ENCODE data around the gene ABCA3. TPM values are rescaled to one million over a fixed set of nuclear protein-coding genes. Genes with fewer than 3 reads are reported as not detected.

Gene ABCA3
- total and polyA plus RNA-seq, 2 experiments from 2014 or later, result 3.0 to 4.1 TPM

- TF ChIP-seq, protein P1, sequence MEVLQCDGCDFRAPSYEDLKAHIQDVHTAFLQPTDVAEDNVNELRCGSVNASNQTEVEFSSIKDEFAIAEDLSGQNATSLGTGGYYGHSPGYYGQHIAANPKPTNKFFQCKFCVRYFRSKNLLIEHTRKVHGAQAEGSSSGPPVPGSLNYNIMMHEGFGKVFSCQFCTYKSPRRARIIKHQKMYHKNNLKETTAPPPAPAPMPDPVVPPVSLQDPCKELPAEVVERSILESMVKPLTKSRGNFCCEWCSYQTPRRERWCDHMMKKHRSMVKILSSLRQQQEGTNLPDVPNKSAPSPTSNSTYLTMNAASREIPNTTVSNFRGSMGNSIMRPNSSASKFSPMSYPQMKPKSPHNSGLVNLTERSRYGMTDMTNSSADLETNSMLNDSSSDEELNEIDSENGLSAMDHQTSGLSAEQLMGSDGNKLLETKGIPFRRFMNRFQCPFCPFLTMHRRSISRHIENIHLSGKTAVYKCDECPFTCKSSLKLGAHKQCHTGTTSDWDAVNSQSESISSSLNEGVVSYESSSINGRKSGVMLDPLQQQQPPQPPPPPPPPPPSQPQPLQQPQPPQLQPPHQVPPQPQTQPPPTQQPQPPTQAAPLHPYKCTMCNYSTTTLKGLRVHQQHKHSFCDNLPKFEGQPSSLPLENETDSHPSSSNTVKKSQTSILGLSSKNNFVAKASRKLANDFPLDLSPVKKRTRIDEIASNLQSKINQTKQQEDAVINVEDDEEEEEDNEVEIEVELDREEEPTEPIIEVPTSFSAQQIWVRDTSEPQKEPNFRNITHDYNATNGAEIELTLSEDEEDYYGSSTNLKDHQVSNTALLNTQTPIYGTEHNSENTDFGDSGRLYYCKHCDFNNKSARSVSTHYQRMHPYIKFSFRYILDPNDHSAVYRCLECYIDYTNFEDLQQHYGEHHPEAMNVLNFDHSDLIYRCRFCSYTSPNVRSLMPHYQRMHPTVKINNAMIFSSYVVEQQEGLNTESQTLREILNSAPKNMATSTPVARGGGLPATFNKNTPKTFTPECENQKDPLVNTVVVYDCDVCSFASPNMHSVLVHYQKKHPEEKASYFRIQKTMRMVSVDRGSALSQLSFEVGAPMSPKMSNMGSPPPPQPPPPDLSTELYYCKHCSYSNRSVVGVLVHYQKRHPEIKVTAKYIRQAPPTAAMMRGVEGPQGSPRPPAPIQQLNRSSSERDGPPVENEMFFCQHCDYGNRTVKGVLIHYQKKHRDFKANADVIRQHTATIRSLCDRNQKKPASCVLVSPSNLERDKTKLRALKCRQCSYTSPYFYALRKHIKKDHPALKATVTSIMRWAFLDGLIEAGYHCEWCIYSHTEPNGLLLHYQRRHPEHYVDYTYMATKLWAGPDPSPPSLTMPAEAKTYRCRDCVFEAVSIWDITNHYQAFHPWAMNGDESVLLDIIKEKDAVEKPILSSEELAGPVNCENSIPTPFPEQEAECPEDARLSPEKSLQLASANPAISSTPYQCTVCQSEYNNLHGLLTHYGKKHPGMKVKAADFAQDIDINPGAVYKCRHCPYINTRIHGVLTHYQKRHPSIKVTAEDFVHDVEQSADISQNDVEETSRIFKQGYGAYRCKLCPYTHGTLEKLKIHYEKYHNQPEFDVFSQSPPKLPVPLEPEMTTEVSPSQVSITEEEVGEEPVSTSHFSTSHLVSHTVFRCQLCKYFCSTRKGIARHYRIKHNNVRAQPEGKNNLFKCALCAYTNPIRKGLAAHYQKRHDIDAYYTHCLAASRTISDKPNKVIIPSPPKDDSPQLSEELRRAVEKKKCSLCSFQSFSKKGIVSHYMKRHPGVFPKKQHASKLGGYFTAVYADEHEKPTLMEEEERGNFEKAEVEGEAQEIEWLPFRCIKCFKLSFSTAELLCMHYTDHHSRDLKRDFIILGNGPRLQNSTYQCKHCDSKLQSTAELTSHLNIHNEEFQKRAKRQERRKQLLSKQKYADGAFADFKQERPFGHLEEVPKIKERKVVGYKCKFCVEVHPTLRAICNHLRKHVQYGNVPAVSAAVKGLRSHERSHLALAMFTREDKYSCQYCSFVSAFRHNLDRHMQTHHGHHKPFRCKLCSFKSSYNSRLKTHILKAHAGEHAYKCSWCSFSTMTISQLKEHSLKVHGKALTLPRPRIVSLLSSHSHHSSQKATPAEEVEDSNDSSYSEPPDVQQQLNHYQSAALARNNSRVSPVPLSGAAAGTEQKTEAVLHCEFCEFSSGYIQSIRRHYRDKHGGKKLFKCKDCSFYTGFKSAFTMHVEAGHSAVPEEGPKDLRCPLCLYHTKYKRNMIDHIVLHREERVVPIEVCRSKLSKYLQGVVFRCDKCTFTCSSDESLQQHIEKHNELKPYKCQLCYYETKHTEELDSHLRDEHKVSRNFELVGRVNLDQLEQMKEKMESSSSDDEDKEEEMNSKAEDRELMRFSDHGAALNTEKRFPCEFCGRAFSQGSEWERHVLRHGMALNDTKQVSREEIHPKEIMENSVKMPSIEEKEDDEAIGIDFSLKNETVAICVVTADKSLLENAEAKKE (CRISPR knock-in tag; IDR thresholded peaks at IDR 0.05), result no peak
- TF ChIP-seq REST (IDR thresholded peaks at IDR 0.05; ENCODE audit: unreplicated experiment), result no peak
Measured at GRCh38 chr16:2256531-2257140, 83.9 kb downstream of the ABCA3 start (continued).

DNA sequence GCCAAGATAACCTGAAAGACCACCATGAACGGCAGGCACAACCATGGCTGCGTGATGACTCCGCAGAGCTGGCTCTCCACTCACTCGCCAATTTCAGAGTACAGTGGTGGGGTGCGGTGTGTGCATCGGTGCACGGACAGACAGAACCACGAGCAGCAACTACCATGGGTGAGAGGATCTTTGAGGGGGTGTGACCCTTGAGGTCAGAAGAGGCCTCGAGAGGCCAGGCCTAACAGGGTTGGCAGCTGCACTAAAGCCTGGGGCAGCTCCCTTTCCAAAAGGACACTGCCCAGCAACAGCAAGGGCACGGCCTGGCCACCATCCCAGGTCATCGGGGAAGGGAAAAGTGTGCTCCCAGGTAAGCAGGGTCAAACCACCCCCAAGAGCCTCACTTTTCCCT lies 87.2 kb downstream of the ABCA3 start:
- Histone ChIP-seq H3K36me3 (ENCODE audit: insufficient read depth) (peaks cover 40% of the 10 kb centered on the region), H3K4me1 (ENCODE audit: insufficient read depth) (peaks cover 11% of the 10 kb centered on the region; the same call in 1 of the 2 replicates), H2AFZ (no peak overlapping the region), H4K20me1 (replicated peaks; ENCODE audit: insufficient read depth) (peaks cover 34% of the 10 kb centered on the region), H3K27me3 (ENCODE audit: insufficient read depth) (no peaks in the 10 kb centered on the region), H3K9me2 (ENCODE audit: insufficient read depth) (no peaks in the 10 kb centered on the region), H3K4me2 (no peak overlapping the region), H3K27ac (ENCODE audit: low read depth) (no peak overlapping the region; the same call in 1 of the 2 replicates), H3F3A (replicated peaks; ENCODE audit: low read depth) (peaks cover 63% of the 10 kb centered on the region), H3K4me3 (no peak overlapping the region), H3K79me2 (replicated peaks; ENCODE audit: insufficient read depth) (peaks cover 42% of the 10 kb centered on the region)
- no peak overlapping the region; the same call in 2 of the 3 replicates for H3K4me3 Mint-ChIP-seq
- H3K36me3 Mint-ChIP-seq (ENCODE audit: low read depth), result peaks cover 78% of the 10 kb centered on the region
- H3K27me3 Mint-ChIP-seq (ENCODE audit: insufficient read depth, low read depth, poor library complexity), result peaks cover 12% of the 10 kb centered on the region
- peaks cover 12% of the 10 kb centered on the region for H3K4me1 Mint-ChIP-seq
- H3K9me3 Mint-ChIP-seq, result no peaks in the 10 kb centered on the region
- no peak for ATAC-seq
- no peak for DNase-seq (ENCODE audit: low spot score)
- no peak overlapping the region; the same call in 1 of the 2 replicates for H3K27ac Mint-ChIP-seq
- TF ChIP-seq CTCF (conservative IDR thresholded peaks at IDR 0.05; ENCODE audit: low read depth in 2 of 2) (no peak), STAT1 (IDR thresholded peaks at IDR 0.05; ENCODE audit: unreplicated experiment) (no peak), POLR2AphosphoS5 (IDR thresholded peaks at IDR 0.05; ENCODE audit: low read depth) (no peak), ZNF114 (CRISPR knock-in tag; IDR thresholded peaks at IDR 0.05) (no peak), EZH2phosphoT487 (IDR thresholded peaks at IDR 0.05; ENCODE audit: unreplicated experiment) (no peak), REST (IDR thresholded peaks at IDR 0.05; ENCODE audit: unreplicated experiment) (no peak)
